Keratinocyte (primary cell): ENCODE results near the gene FGF1. TPM values are rescaled to one million over a fixed set of nuclear protein-coding genes. Genes with fewer than 3 reads are reported as not detected.

Experiments used
- DNase-seq: peaks from one replicate; pipeline ENCODE4 v3.0.0-alpha.2; 2011; ENCODE audit warnings: low read depth, missing footprints, low spot score
- FAIRE-seq: peaks from 2 replicates; lab custom pipeline; 2011; peaks lifted over from hg19 to GRCh38; lab: Jason Lieb, UNC
- H2AFZ ChIP-seq: 2 replicates; pipeline ENCODE4 v1.6.0; 2012; ENCODE audit warnings: low read length, control low read depth, inconsistent platforms; ENCODE audit not compliant: control insufficient read depth
- H3K27ac ChIP-seq: 2 replicates; pipeline ENCODE4 v1.5.1; 2011; ENCODE audit warnings: low read length; ENCODE audit not compliant: control insufficient read depth, insufficient read depth
- H3K27me3 ChIP-seq: 3 replicates; pipeline ENCODE4 v1.6.0; 2011; ENCODE audit warnings: low read length; ENCODE audit not compliant: control insufficient read depth, insufficient read depth; ENCODE audit errors: extremely low read depth
- H3K36me3 ChIP-seq, 2 experiments: 2 replicates in 1 of 2; 3 replicates in 1 of 2; pipeline ENCODE4 v1.5.1; 2011; ENCODE audit warnings: low read length in 2 of 2, mild to moderate bottlenecking in 1 of 2; ENCODE audit not compliant: control insufficient read depth in 2 of 2, insufficient read depth in 2 of 2; ENCODE audit errors: extremely low read depth in 1 of 2
- H3K4me1 ChIP-seq: 3 replicates; pipeline ENCODE4 v1.5.1; 2011; ENCODE audit warnings: low read length; ENCODE audit not compliant: control insufficient read depth, insufficient read depth; ENCODE audit errors: extremely low read depth
- H3K4me2 ChIP-seq: 3 replicates; pipeline ENCODE4 v1.6.0; 2011; ENCODE audit warnings: low read depth, low read length; ENCODE audit not compliant: control insufficient read depth, insufficient read depth; ENCODE audit errors: extremely low read depth
- H3K4me3 ChIP-seq, 3 experiments: fragments of 200-600 bp in 1 of 3; sonication (generic) in 1 of 3; 2 replicates in 2 of 3; 3 replicates in 1 of 3; pipeline ENCODE4 v1.5.1; 2011 to 2016; ENCODE audit warnings: low read length in 3 of 3, mild to moderate bottlenecking in 3 of 3, control low read depth in 2 of 3, inconsistent platforms in 1 of 3, low read depth in 1 of 3, mixed read lengths in 1 of 3, mixed run types in 1 of 3, moderate library complexity in 1 of 3; ENCODE audit not compliant: control insufficient read depth in 2 of 3, insufficient read depth in 2 of 3; ENCODE audit errors: extremely low read depth in 1 of 3
- H3K79me2 ChIP-seq: 2 replicates; pipeline ENCODE4 v1.6.0; 2012; ENCODE audit warnings: low read length; ENCODE audit not compliant: control insufficient read depth, insufficient read depth
- H3K9ac ChIP-seq: 3 replicates; pipeline ENCODE4 v1.6.0; 2011; ENCODE audit warnings: low read length; ENCODE audit not compliant: control insufficient read depth, insufficient read depth; ENCODE audit errors: extremely low read depth
- H3K9me1 ChIP-seq: 3 replicates; pipeline ENCODE4 v1.6.0; 2011; ENCODE audit warnings: low read length; ENCODE audit not compliant: control insufficient read depth, insufficient read depth; ENCODE audit errors: extremely low read depth
- H3K9me3 ChIP-seq: 2 replicates; pipeline ENCODE4 v1.5.1; 2012; ENCODE audit warnings: low read depth, low read length; ENCODE audit not compliant: control insufficient read depth
- H4K20me1 ChIP-seq: 3 replicates; pipeline ENCODE4 v1.6.0; 2011; ENCODE audit warnings: low read length; ENCODE audit not compliant: control insufficient read depth, insufficient read depth; ENCODE audit errors: extremely low read depth
- CTCF ChIP-seq, 3 experiments: IDR thresholded peaks in 1 of 3; conservative IDR thresholded peaks in 1 of 3; optimal IDR thresholded peaks in 1 of 3; 2 replicates in 2 of 3; 3 replicates in 1 of 3; pipeline versions ENCODE3 to v1.5.1; 2011; ENCODE audit warnings: low read length in 3 of 3, mild to moderate bottlenecking in 3 of 3, moderate library complexity in 2 of 3, control low read depth in 1 of 3, inconsistent platforms in 1 of 3; ENCODE audit not compliant: insufficient read depth in 2 of 3; ENCODE audit errors: extremely low read depth in 1 of 3
- EZH2 ChIP-seq: IDR thresholded peaks from one replicate; pipeline ENCODE4 v1.6.1; 2012; ENCODE audit warnings: inconsistent platforms, mild to moderate bottlenecking, low read length, moderate library complexity
- dilution Hi-C: fragments of 300-500 bp; cut with MboI; formaldehyde crosslinking; loops from one replicate; pipeline ENCODE4 v1.7.0; 2020; ENCODE audit warnings: low sequenced_read_pairs; ENCODE audit not compliant: extremely low pct_ligation_motif_present
- polyA plus RNA-seq, 5 experiments: library from polyadenylated mRNA; depleted of rRNA in 3 of 5; stranded (reverse) in 3 of 5; stranded (forward) in 1 of 5; unstranded in 1 of 5; fragments of >200 nt; gene quantifications; 1 replicate in 1 of 5; 2 replicates in 3 of 5; 3 replicates in 1 of 5; pipeline versions ENCODE4 v1.2.1 to v1.2.3, GENCODE V29; 2011 to 2012; ENCODE audit warnings: missing spikeins in 2 of 5, low read depth in 1 of 5, low replicate concordance in 1 of 5

Gene FGF1
- polyA plus RNA-seq, 1 donor (not counting 4 experiments of a cell fraction or from before 2014, with no cell fraction given), result 2.4 TPM

- peak overlapping the region; percentile 67 for H3K27ac ChIP-seq
- H3K4me1 ChIP-seq, result peaks cover 41% of the 10 kb centered on the region
- H4K20me1 ChIP-seq, result no peaks in the 10 kb centered on the region
- peak overlapping the region; percentile 39 for H3K4me2 ChIP-seq
- FAIRE-seq (no peak), DNase-seq (no peak)
- H3K9ac ChIP-seq, result peak overlapping the region; percentile 67
- no peak for TF ChIP-seq EZH2
- no peak for TF ChIP-seq CTCF (optimal IDR thresholded peaks at IDR 0.05 in 1 of 3, IDR thresholded peaks at IDR 0.05 in 1 of 3, conservative IDR thresholded peaks at IDR 0.05 in 1 of 3; ENCODE audit: extremely low read depth in 1 of 3, insufficient read depth in 2 of 3, low read length in 3 of 3)
- no peaks in the 10 kb centered on the region for H3K27me3 ChIP-seq
- H3K9me1 ChIP-seq, result peaks cover 3% of the 10 kb centered on the region
- H3K9me3 ChIP-seq, result no peaks in the 10 kb centered on the region
- dilution Hi-C loops, result no loop called here
- no peaks in the 10 kb centered on the region for H3K79me2 ChIP-seq
- H2AFZ ChIP-seq, result no peak overlapping the region
- peak overlapping the region in 1 of 3 experiments; percentile 12 for H3K4me3 ChIP-seq
- H3K36me3 ChIP-seq, result no peaks in the 10 kb centered on the region
These were observed 382 bp upstream of the FGF1 start for GRCh38 chr5:142686210-142686734.

- Histone ChIP-seq H3K9ac (no peak overlapping the region), H4K20me1 (no peaks in the 10 kb centered on the region), H3K27me3 (no peaks in the 10 kb centered on the region), H3K4me2 (no peak overlapping the region), H3K27ac (no peak overlapping the region), H3K36me3 (no peaks in the 10 kb centered on the region), H3K4me1 (peaks cover 45% of the 10 kb centered on the region), H2AFZ (no peak overlapping the region), H3K9me3 (no peaks in the 10 kb centered on the region), H3K9me1 (peaks cover 3% of the 10 kb centered on the region), H3K79me2 (no peaks in the 10 kb centered on the region), H3K4me3 (no peak overlapping the region)
- dilution Hi-C loops, result no loop called here
- TF ChIP-seq CTCF (optimal IDR thresholded peaks at IDR 0.05 in 1 of 3, IDR thresholded peaks at IDR 0.05 in 1 of 3, conservative IDR thresholded peaks at IDR 0.05 in 1 of 3; ENCODE audit: extremely low read depth in 1 of 3, insufficient read depth in 2 of 3, low read length in 3 of 3) (no peak), EZH2 (no peak)
- FAIRE-seq (no peak), DNase-seq (no peak)
These were observed 1.3 kb downstream of the FGF1 start for GRCh38 chr5:142684508-142685041.
